ENCODE data around the gene TNNI2.
A peak's percentile ranks its signal among the peaks of the same experiment; 100 is the strongest.
"Not testable (repeated sequence)": the region's sequence is repeated elsewhere in the genome, so short reads cannot be mapped to it uniquely, and the experiment has no call there.

The TNNI2 gene

DNA sequence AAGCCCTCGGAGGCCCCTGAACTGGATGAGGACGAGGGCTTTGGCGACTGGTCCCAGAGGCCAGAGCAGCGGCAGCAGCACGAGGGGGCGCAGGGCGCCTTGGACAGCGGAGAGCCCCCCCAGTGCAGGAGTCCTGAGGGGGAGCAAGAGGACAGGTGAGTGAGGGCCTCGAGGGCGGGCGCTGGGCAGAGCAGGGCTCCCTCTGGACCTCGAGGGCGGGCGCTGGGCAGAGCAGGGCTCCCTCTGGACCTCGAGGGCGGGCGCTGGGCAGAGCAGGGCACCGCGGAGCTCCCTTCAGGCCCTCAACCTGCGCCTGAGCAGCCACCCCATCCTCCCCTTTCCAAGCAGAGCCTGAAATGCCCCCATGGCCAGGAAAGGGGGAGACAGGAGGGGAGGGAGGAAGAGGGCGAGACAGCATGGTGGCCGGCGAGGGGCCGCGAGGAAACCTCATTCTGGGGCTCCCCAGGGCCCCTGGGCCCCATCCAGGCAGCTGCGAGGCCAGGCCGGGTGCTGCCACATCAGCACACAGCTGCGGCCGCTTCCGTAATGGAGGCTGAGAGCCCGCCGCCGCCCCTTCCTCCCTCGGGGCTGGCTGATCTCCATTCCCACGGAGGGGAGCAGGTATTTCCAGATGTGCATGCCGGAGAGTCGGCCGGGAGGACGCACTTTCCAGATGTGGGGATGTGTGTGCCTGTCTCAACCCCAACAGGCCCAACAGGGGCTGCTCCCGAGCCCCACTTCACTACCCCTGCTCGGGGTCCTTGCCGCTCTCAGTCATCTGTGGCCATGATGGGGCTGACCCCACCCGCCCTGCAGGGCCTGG, 42.9 kb downstream of the TNNI2 start:
- Histone ChIP-seq H3K4me3 (ENCODE audit: low read depth, low read length) (no peak overlapping the region), H3K4me1 (no peaks in the 10 kb centered on the region), H3K9ac (no peak overlapping the region), H3K36me3 (ENCODE audit: control insufficient read depth, insufficient read depth, low read length) (no peaks in the 10 kb centered on the region), H3K9me3 (ENCODE audit: control insufficient read depth, low read length) (no peaks in the 10 kb centered on the region), H3K79me2 (no peaks in the 10 kb centered on the region), H3K27ac (peak overlapping the region; percentile 7), H3K27me3 (ENCODE audit: control insufficient read depth, insufficient read depth, low read length) (no peaks in the 10 kb centered on the region), H3K4me2 (ENCODE audit: low read length) (no peak overlapping the region), H2AFZ (no peak overlapping the region)
- TF ChIP-seq, protein P1, sequence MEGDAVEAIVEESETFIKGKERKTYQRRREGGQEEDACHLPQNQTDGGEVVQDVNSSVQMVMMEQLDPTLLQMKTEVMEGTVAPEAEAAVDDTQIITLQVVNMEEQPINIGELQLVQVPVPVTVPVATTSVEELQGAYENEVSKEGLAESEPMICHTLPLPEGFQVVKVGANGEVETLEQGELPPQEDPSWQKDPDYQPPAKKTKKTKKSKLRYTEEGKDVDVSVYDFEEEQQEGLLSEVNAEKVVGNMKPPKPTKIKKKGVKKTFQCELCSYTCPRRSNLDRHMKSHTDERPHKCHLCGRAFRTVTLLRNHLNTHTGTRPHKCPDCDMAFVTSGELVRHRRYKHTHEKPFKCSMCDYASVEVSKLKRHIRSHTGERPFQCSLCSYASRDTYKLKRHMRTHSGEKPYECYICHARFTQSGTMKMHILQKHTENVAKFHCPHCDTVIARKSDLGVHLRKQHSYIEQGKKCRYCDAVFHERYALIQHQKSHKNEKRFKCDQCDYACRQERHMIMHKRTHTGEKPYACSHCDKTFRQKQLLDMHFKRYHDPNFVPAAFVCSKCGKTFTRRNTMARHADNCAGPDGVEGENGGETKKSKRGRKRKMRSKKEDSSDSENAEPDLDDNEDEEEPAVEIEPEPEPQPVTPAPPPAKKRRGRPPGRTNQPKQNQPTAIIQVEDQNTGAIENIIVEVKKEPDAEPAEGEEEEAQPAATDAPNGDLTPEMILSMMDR (IDR thresholded peaks at IDR 0.05), result no peak

DNA sequence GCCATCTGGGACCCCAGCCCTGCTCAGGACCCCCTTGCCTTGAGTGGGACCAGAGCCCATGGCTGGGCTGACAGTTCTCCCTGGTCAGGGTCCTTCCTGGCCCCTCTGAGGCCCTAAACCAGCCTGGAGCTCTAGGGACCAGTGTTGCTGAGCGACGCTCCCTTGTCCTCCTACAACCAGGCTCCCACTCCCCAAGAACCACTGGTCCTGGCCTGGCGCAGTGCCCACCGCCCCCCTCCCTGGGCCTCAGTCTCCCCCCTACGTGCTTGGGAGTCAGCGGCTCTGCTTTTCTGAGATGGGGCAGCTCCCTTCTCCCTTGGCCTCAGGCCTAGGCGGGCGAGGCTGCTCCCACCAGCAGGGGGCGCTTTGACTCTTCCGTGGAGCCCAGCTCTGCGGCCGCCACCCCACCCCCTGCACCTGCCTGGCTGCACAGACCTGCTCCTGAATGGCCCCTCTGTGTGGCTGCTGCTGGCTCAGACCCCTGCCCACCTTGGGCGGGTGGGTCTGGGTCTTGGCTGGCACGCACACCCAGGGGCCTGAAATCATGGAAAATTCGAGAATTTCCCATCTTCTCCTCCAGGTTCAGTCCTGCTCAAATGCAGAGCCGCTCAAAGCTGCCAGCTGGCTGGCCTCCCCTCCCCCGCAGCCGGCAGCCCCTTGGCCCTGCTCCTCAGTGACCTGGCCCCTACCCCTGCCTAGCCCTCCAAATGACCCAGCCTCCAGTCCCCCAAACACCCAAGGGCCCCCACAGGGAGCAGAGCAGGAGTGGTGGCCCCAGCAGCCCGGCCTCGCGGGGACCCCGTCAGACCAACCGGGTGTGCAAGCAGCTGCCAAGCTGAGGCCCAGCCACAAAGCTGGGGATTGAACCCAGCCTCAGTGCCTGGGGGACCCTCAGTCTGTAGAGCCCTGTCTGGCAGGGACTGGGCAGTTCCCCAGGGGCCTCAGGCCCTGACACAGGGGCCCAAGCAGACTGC, 43.8 kb downstream of the TNNI2 start:
- Histone ChIP-seq H3K4me1 (no peaks in the 10 kb centered on the region), H3K4me3 (ENCODE audit: low read depth, low read length) (no peak overlapping the region), H3K9me3 (ENCODE audit: control insufficient read depth, low read length) (no peaks in the 10 kb centered on the region), H2AFZ (no peak overlapping the region), H3K27ac (no peak overlapping the region), H3K27me3 (ENCODE audit: control insufficient read depth, insufficient read depth, low read length) (no peaks in the 10 kb centered on the region), H3K4me2 (ENCODE audit: low read length) (no peak overlapping the region), H3K9ac (no peak overlapping the region), H3K36me3 (ENCODE audit: control insufficient read depth, insufficient read depth, low read length) (no peaks in the 10 kb centered on the region), H3K79me2 (no peaks in the 10 kb centered on the region)
- TF ChIP-seq, protein P1 (IDR thresholded peaks at IDR 0.05), result peak; percentile 79

DNA sequence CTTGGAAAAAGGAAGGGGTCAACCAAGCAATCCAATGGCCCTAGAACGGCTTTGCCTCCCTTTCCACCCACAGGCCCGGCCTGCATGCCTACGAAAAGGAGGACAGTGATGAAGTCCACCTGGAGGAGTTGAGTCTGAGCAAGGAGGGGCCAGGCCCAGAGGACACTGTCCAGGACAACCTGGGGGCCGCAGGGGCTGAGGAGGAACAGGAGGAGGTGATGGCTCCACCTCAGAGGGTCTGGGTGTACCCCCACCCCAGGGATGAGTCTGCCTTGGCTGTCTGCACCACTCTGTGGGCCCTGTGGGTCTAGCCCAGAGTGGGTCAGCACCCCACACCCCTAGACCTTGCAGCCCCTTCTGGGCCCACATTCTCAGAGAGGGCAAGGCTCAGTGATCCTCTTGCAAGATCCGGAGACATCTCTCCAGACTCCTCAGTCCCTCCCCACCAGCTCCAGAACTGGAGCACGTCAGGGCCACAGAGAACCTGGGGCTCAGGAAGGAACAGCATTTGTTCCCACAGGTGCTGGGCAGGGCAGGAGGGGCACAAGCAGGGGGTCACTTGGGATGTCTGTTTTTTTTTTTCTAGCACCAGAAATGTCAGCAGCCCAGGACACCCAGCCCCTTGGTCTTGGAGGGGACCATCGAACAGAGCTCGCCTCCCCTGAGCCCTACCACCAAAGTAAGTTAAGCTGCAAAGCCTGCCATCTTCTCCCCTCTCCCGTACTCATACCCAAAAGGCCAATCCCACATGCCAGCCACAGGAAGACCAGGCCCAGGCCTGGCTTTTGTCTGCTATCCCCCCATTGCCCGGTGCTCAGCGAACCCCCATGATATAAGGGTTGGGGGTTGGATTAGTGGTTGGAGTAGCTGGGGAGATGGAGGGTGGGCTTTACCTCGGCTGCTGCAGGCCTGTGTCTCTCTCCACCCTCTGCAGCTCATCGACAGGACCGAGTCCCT, 44.8 kb downstream of the TNNI2 start:
- Histone ChIP-seq H3K9ac (no peak overlapping the region), H3K4me1 (no peaks in the 10 kb centered on the region), H3K4me3 (ENCODE audit: low read depth, low read length) (no peak overlapping the region)

DNA sequence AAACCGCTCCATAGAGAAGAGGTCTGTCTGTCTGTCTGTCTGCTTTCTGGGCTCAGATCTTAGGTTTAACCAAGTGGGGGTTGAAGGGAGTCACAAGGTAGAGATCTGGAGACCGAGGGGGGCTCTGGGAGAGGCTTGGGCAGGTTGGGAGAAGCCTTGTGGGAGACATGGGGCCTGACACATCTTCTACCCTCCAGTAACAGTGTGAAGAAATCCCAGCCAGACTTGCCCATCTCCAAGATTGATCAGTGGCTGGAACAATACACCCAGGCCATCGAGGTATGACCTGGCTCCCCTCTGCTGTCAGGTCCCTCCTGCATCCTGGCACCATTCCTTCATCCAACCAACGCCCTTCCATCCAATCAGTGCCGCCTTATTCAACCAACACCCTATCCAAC, 45.5 kb downstream of the TNNI2 start:
- Histone ChIP-seq H3K4me1 (no peaks in the 10 kb centered on the region), H3K79me2 (no peaks in the 10 kb centered on the region), H3K4me2 (ENCODE audit: low read length) (no peak overlapping the region), H3K9ac (no peak overlapping the region), H3K9me3 (ENCODE audit: control insufficient read depth, low read length) (no peaks in the 10 kb centered on the region), H3K27ac (no peak overlapping the region), H3K36me3 (ENCODE audit: control insufficient read depth, insufficient read depth, low read length) (no peaks in the 10 kb centered on the region), H3K4me3 (ENCODE audit: low read depth, low read length) (no peak overlapping the region), H3K27me3 (ENCODE audit: control insufficient read depth, insufficient read depth, low read length) (no peaks in the 10 kb centered on the region), H2AFZ (no peak overlapping the region)
- TF ChIP-seq, protein P1 (IDR thresholded peaks at IDR 0.05), result no peak

More for the DNA sequence above, 44.8 kb downstream of the TNNI2 start:
- no peaks in the 10 kb centered on the region for H3K27me3 ChIP-seq (ENCODE audit: control insufficient read depth, insufficient read depth, low read length)
- TF ChIP-seq, protein P1 (IDR thresholded peaks at IDR 0.05), result no peak
- H3K36me3 ChIP-seq (ENCODE audit: control insufficient read depth, insufficient read depth, low read length), result no peaks in the 10 kb centered on the region
- H3K4me2 ChIP-seq (ENCODE audit: low read length), result no peak overlapping the region
- H3K9me3 ChIP-seq (ENCODE audit: control insufficient read depth, low read length), result no peaks in the 10 kb centered on the region
- H2AFZ ChIP-seq, result no peak overlapping the region
- H3K27ac ChIP-seq, result no peak overlapping the region
- no peaks in the 10 kb centered on the region for H3K79me2 ChIP-seq

DNA sequence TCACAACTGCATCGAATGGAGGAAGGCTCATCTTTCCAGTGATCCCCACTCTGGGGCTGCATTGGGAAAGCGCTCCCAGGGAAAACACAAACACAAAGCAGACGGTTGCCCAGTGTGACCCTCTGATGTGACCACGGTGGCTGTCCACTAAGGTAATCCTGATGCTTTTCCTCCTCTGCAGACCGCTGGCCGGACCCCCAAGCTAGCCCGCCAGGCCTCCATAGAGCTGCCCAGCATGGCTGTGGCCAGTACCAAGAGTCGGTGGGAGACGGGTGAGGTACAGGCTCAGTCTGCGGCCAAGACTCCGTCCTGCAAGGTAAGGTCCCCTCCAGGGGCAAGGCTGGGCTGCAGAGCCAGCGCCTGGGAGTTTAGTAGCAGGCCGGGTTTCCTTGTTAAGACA, 47.8 kb downstream of the TNNI2 start:
- not testable (repeated sequence) for H3K27me3 ChIP-seq (ENCODE audit: control insufficient read depth, insufficient read depth, low read length); H3K79me2 ChIP-seq; H3K4me2 ChIP-seq (ENCODE audit: low read length); H3K4me1 ChIP-seq; H2AFZ ChIP-seq; H3K27ac ChIP-seq; H3K36me3 ChIP-seq (ENCODE audit: control insufficient read depth, insufficient read depth, low read length); H3K4me3 ChIP-seq (ENCODE audit: low read depth, low read length); H3K9me3 ChIP-seq (ENCODE audit: control insufficient read depth, low read length); H3K9ac ChIP-seq
